HFFc6 (cell line): ENCODE results near the gene TMEM258. TPM values are rescaled to one million over a fixed set of nuclear protein-coding genes. Genes with fewer than 3 reads are reported as not detected.

Experiments
- DNase-seq: peaks from one replicate; pipeline ENCODE4 v3.0.0-alpha.2; 2018
- H3K27ac Mint-ChIP-seq: 2 replicates; pipeline ENCODE4 v1.8.0; 2020; ENCODE audit warnings: mild to moderate bottlenecking, mixed read lengths
- H3K27me3 Mint-ChIP-seq: 2 replicates; pipeline ENCODE4 v1.8.0; 2021; ENCODE audit warnings: mild to moderate bottlenecking, moderate library complexity, mixed read lengths; ENCODE audit not compliant: insufficient read depth
- H3K36me3 Mint-ChIP-seq: 2 replicates; pipeline ENCODE4 v1.8.0; 2021; ENCODE audit warnings: low read depth, mixed read lengths
- H3K4me1 Mint-ChIP-seq: 2 replicates; pipeline ENCODE4 v1.8.0; 2020; ENCODE audit warnings: low read depth, mixed read lengths
- H3K4me3 Mint-ChIP-seq: 2 replicates; pipeline ENCODE4 v1.8.0; 2020; ENCODE audit warnings: mild to moderate bottlenecking, moderate library complexity, mixed read lengths
- H3K9me3 Mint-ChIP-seq: 2 replicates; pipeline ENCODE4 v1.8.0; 2020; ENCODE audit warnings: mild to moderate bottlenecking, mixed read lengths
- CTCF ChIP-seq: fragments of 200-600 bp; sonication (generic); IDR thresholded peaks from 2 replicates; pipeline ENCODE4 v1.5.0; 2021; ENCODE audit warnings: antibody characterized with exemption, mild to moderate bottlenecking
- total RNA-seq, 6 experiments: library from RNA; stranded (reverse); fragmentation: NEBNext Ultra II Directional; extraction: Animal tissue kit (Norgen Biotek cat#: 25700); gene quantifications; 2 replicates in 1 of 6; 3 replicates in 5 of 6; pipeline ENCODE4 v1.2.3, GENCODE V29; 2021

Gene TMEM258
- total RNA-seq, 6 experiments from 2014 or later = 134 to 173 (median 145) TPM

DNA sequence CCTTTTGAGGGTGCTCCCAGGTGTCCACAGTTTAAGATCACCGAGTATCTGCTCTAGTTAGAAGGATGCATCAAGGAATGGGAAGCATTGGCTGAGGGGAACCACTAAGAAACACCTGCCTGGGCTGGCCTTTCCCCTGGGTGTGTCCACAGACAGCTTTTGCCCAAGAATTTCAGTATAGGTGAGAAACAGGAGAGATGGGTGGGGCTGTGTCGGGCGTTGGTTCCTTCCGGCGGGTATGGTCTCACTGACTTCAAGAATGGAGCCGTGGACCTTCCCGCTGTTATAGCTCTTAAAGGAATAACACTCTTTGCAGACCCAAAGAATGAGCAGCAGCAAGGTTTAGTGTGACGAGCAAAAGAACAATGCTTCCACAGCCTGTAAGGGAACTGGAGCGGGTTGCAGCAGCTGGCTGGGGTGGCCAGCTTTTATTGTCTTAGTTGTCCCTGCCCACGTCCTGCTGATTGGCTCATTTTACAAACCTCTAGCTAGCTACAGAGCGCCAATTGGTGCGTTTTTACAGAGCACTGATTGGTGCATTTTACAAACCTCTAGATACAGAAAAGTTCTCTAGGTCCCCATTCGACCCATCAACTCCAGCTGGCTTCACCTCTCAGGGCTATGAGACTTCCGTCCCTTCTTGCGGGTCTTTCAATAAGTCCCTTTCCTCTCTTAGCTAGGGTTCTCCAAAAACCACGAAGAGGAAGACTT is 22.0 kb upstream of the TMEM258 start:
- Mint-ChIP-seq H3K9me3 (no peaks in the 10 kb centered on the region; the same call in 1 of the 2 replicates), H3K27me3 (peaks cover 6% of the 10 kb centered on the region), H3K27ac (peak overlapping the region; percentile 96), H3K4me3 (peak overlapping the region; percentile 98), H3K4me1 (peaks cover 24% of the 10 kb centered on the region), H3K36me3 (peaks cover 24% of the 10 kb centered on the region)
- no peak for TF ChIP-seq CTCF
- DNase-seq = no peak

GRCh38 chr11:61812736-61813411 is 20.5 kb upstream of the TMEM258 start:
- Mint-ChIP-seq H3K4me3 (no peak overlapping the region), H3K27me3 (peaks cover 6% of the 10 kb centered on the region), H3K4me1 (peaks cover 19% of the 10 kb centered on the region), H3K36me3 (peaks cover 24% of the 10 kb centered on the region), H3K9me3 (no peaks in the 10 kb centered on the region; the same call in 1 of the 2 replicates), H3K27ac (no peak overlapping the region)
- no peak for DNase-seq
- TF ChIP-seq CTCF = no peak

GRCh38 chr11:61811831-61812230 is 19.4 kb upstream of the TMEM258 start:
- Mint-ChIP-seq H3K9me3 (no peaks in the 10 kb centered on the region; the same call in 1 of the 2 replicates), H3K27me3 (peaks cover 4% of the 10 kb centered on the region; the same call in 1 of the 2 replicates), H3K4me3 (no peak overlapping the region), H3K36me3 (peaks cover 24% of the 10 kb centered on the region), H3K4me1 (peaks cover 12% of the 10 kb centered on the region), H3K27ac (no peak overlapping the region)
- no peak for TF ChIP-seq CTCF
- no peak for DNase-seq

DNA sequence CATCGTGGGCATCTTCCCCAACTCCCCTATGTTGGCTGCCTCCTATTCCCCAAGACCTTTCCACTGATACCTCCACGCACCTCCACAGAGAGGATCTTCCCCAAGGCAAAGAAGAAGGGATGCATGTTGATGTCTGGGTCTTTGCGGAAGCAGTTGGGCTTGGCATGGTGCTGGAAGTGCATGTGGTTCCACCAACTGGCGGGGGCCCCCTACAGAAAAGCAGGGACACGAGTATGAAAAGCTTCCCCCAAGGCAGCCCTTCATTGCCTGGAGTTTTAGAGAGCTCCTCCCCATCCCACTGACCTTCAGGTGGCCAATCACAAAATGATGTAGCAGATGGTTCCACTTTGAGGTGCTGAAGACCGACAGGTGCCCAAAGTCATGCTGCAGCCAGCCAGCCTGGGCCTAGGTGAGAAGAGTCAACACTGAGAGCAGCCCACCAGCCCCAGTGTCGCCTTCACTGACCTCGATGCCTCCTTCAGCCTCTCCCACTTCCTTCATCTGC is 18.3 kb upstream of the TMEM258 start:
- H3K36me3 Mint-ChIP-seq = peaks cover 24% of the 10 kb centered on the region
- H3K27me3 Mint-ChIP-seq = peaks cover 2% of the 10 kb centered on the region; the same call in 1 of the 2 replicates
- H3K9me3 Mint-ChIP-seq = no peaks in the 10 kb centered on the region; the same call in 1 of the 2 replicates
- no peak overlapping the region for H3K4me3 Mint-ChIP-seq
- DNase-seq = no peak
- TF ChIP-seq CTCF = no peak
- peaks cover 12% of the 10 kb centered on the region for H3K4me1 Mint-ChIP-seq
- H3K27ac Mint-ChIP-seq = no peak overlapping the region

- no peaks in the 10 kb centered on the region for H3K9me3 Mint-ChIP-seq
- DNase-seq = no peak
- peaks cover 2% of the 10 kb centered on the region; the same call in 1 of the 2 replicates for H3K36me3 Mint-ChIP-seq
These were observed 14.4 kb upstream of the TMEM258 start for GRCh38 chr11:61806785-61807184.

More at GRCh38 chr11:61806785-61807184, 14.4 kb upstream of the TMEM258 start:
- Mint-ChIP-seq H3K27ac (no peak overlapping the region), H3K4me3 (no peak overlapping the region), H3K4me1 (no peaks in the 10 kb centered on the region), H3K27me3 (peaks cover 2% of the 10 kb centered on the region)
- no peak for TF ChIP-seq CTCF
